ENCODE measurements around the gene MVP.

- TF ChIP-seq, protein P1, sequence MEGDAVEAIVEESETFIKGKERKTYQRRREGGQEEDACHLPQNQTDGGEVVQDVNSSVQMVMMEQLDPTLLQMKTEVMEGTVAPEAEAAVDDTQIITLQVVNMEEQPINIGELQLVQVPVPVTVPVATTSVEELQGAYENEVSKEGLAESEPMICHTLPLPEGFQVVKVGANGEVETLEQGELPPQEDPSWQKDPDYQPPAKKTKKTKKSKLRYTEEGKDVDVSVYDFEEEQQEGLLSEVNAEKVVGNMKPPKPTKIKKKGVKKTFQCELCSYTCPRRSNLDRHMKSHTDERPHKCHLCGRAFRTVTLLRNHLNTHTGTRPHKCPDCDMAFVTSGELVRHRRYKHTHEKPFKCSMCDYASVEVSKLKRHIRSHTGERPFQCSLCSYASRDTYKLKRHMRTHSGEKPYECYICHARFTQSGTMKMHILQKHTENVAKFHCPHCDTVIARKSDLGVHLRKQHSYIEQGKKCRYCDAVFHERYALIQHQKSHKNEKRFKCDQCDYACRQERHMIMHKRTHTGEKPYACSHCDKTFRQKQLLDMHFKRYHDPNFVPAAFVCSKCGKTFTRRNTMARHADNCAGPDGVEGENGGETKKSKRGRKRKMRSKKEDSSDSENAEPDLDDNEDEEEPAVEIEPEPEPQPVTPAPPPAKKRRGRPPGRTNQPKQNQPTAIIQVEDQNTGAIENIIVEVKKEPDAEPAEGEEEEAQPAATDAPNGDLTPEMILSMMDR (IDR thresholded peaks at IDR 0.05 in 8 of 11, conservative IDR thresholded peaks at IDR 0.05 in 3 of 11): no peak
- TF ChIP-seq POLR2AphosphoS5 (IDR thresholded peaks at IDR 0.05): peak in 1 of 3 donors; percentile 68
- no peak for TF ChIP-seq POLR2A (IDR thresholded peaks at IDR 0.05)
Measured at GRCh38 chr16:29809850-29810698, 10.2 kb upstream of the MVP start.

Data from spleen (tissue), 7 donors.